Glutamatergic neuron (in vitro differentiated cells): Measurements from ENCODE around the gene INPP5F. TPM values are rescaled to one million over a fixed set of nuclear protein-coding genes. Genes with fewer than 3 reads are reported as not detected.
A peak's percentile ranks its signal among the peaks of the same experiment; 100 is the strongest.

ENCODE experiments used
- DNase-seq: peaks from one replicate; pipeline ENCODE4 v3.0.0; 2022
- H3K27ac Mint-ChIP-seq: one replicate; pipeline ENCODE4 v1.8.0; 2020; ENCODE audit warnings: mild to moderate bottlenecking, mixed read lengths, inconsistent platforms; ENCODE audit not compliant: unreplicated experiment
- H3K27me3 Mint-ChIP-seq: one replicate; pipeline ENCODE4 v1.8.0; 2020; ENCODE audit warnings: mild to moderate bottlenecking, moderate library complexity, mixed read lengths, inconsistent platforms; ENCODE audit not compliant: unreplicated experiment
- H3K36me3 Mint-ChIP-seq: one replicate; pipeline ENCODE4 v1.8.0; 2020; ENCODE audit warnings: mild to moderate bottlenecking, mixed read lengths, inconsistent platforms; ENCODE audit not compliant: unreplicated experiment
- H3K4me1 Mint-ChIP-seq: one replicate; pipeline ENCODE4 v1.8.0; 2020; ENCODE audit warnings: mild to moderate bottlenecking, low read depth, mixed read lengths, inconsistent platforms; ENCODE audit not compliant: unreplicated experiment
- H3K4me3 Mint-ChIP-seq: one replicate; pipeline ENCODE4 v1.8.0; 2020; ENCODE audit warnings: mild to moderate bottlenecking, mixed read lengths, inconsistent platforms; ENCODE audit not compliant: unreplicated experiment
- H3K9me3 Mint-ChIP-seq: one replicate; pipeline ENCODE4 v1.8.0; 2020; ENCODE audit warnings: mild to moderate bottlenecking, moderate library complexity, mixed read lengths, inconsistent platforms; ENCODE audit not compliant: unreplicated experiment
- CTCF ChIP-seq: fragments of 200-600 bp; sonication (generic); IDR thresholded peaks from one replicate; pipeline ENCODE4 v1.5.0; 2021; ENCODE audit not compliant: partially characterized antibody, unreplicated experiment
- total RNA-seq: library from RNA; stranded (reverse); fragmentation: NEBNext Ultra II Directional; extraction: Animal tissue kit (Norgen Biotek cat#: 25700); gene quantifications from one replicate; pipeline ENCODE4 v1.2.1, GENCODE V29; 2021; ENCODE audit not compliant: unreplicated experiment

The INPP5F gene
- total RNA-seq, 1 donor from 2014 or later = 186 TPM

GRCh38 chr10:119740096-119740495 is 14.2 kb downstream of the INPP5F start:
- TF ChIP-seq CTCF = no peak
- H3K27ac Mint-ChIP-seq = no peak overlapping the region
- DNase-seq = no peak
- peaks cover 2% of the 10 kb centered on the region for H3K27me3 Mint-ChIP-seq
- H3K36me3 Mint-ChIP-seq = no peaks in the 10 kb centered on the region
- H3K4me3 Mint-ChIP-seq = no peak overlapping the region
- H3K9me3 Mint-ChIP-seq = peaks cover 2% of the 10 kb centered on the region
- peaks cover 32% of the 10 kb centered on the region for H3K4me1 Mint-ChIP-seq

- DNase-seq = no peak
- H3K36me3 Mint-ChIP-seq = no peaks in the 10 kb centered on the region
- TF ChIP-seq CTCF = no peak
- H3K4me1 Mint-ChIP-seq = peaks cover 29% of the 10 kb centered on the region
- H3K9me3 Mint-ChIP-seq = peaks cover 2% of the 10 kb centered on the region
- H3K4me3 Mint-ChIP-seq = no peak overlapping the region
- H3K27me3 Mint-ChIP-seq = peaks cover 2% of the 10 kb centered on the region
- peak overlapping the region; percentile 28 for H3K27ac Mint-ChIP-seq
These were observed 17.2 kb downstream of the INPP5F start for GRCh38 chr10:119742947-119743648.

GRCh38 chr10:119747940-119748339 is 22.1 kb downstream of the INPP5F start:
- DNase-seq = no peak
- peaks cover 5% of the 10 kb centered on the region for H3K9me3 Mint-ChIP-seq
- peaks cover 27% of the 10 kb centered on the region for H3K4me1 Mint-ChIP-seq
- H3K4me3 Mint-ChIP-seq = no peak overlapping the region
- H3K36me3 Mint-ChIP-seq = no peaks in the 10 kb centered on the region
- no peak for TF ChIP-seq CTCF
- H3K27ac Mint-ChIP-seq = peak overlapping the region; percentile 43
- peaks cover 2% of the 10 kb centered on the region for H3K27me3 Mint-ChIP-seq

- Mint-ChIP-seq H3K4me3 (no peak overlapping the region), H3K36me3 (no peaks in the 10 kb centered on the region), H3K4me1 (peaks cover 28% of the 10 kb centered on the region), H3K9me3 (peaks cover 5% of the 10 kb centered on the region), H3K27me3 (peaks cover 3% of the 10 kb centered on the region), H3K27ac (no peak overlapping the region)
- no peak for DNase-seq
- no peak for TF ChIP-seq CTCF
These were observed 23.0 kb downstream of the INPP5F start for GRCh38 chr10:119748871-119749270.

- TF ChIP-seq CTCF = no peak
- H3K4me3 Mint-ChIP-seq = no peak overlapping the region
- no peaks in the 10 kb centered on the region for H3K36me3 Mint-ChIP-seq
- peak overlapping the region; percentile 43 for H3K27ac Mint-ChIP-seq
- no peak for DNase-seq
- peaks cover 29% of the 10 kb centered on the region for H3K4me1 Mint-ChIP-seq
- H3K9me3 Mint-ChIP-seq = peaks cover 3% of the 10 kb centered on the region
- peaks cover 3% of the 10 kb centered on the region for H3K27me3 Mint-ChIP-seq
These were observed 23.6 kb downstream of the INPP5F start for GRCh38 chr10:119749455-119749854.
